HFFc6 (cell line): ENCODE data around the gene POU3F3. TPM values are rescaled to one million over a fixed set of nuclear protein-coding genes. Genes with fewer than 3 reads are reported as not detected.

Experiments used
- DNase-seq: peaks from one replicate; pipeline ENCODE4 v3.0.0-alpha.2; 2018
- H3K27ac Mint-ChIP-seq: 2 replicates; pipeline ENCODE4 v1.8.0; 2020; ENCODE audit warnings: mild to moderate bottlenecking, mixed read lengths
- H3K27me3 Mint-ChIP-seq: 2 replicates; pipeline ENCODE4 v1.8.0; 2021; ENCODE audit warnings: mild to moderate bottlenecking, moderate library complexity, mixed read lengths; ENCODE audit not compliant: insufficient read depth
- H3K36me3 Mint-ChIP-seq: 2 replicates; pipeline ENCODE4 v1.8.0; 2021; ENCODE audit warnings: low read depth, mixed read lengths
- H3K4me1 Mint-ChIP-seq: 2 replicates; pipeline ENCODE4 v1.8.0; 2020; ENCODE audit warnings: low read depth, mixed read lengths
- H3K4me3 Mint-ChIP-seq: 2 replicates; pipeline ENCODE4 v1.8.0; 2020; ENCODE audit warnings: mild to moderate bottlenecking, moderate library complexity, mixed read lengths
- H3K9me3 Mint-ChIP-seq: 2 replicates; pipeline ENCODE4 v1.8.0; 2020; ENCODE audit warnings: mild to moderate bottlenecking, mixed read lengths
- total RNA-seq, 6 experiments: library from RNA; stranded (reverse); fragmentation: NEBNext Ultra II Directional; extraction: Animal tissue kit (Norgen Biotek cat#: 25700); gene quantifications; 2 replicates in 1 of 6; 3 replicates in 5 of 6; pipeline ENCODE4 v1.2.3, GENCODE V29; 2021
- TF ChIP-seq, protein P1 (sequence below): fragments of 200-600 bp; sonication (generic); IDR thresholded peaks from 2 replicates; pipeline ENCODE4 v1.5.0; 2021; ENCODE audit warnings: antibody characterized with exemption, mild to moderate bottlenecking

The POU3F3 gene
- total RNA-seq, 6 experiments from 2014 or later = not detected

DNA sequence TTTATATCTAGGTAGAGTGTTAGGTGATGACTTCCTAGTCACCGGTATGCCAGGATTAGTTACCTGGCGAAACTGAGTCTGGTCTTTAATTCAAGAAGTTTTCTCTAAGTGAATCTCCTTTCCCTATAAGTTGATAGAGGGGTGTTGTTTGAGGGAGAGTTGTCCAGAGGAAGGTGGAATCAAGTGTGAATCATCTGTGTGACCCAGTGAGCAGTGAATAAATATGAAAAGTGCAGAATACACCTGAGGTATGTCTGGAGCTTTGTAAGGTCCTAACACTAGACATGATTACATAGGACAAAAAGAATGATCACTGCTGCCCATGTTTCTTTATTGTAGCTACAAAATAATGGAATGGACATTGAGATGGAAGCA lies 11.2 kb downstream of the POU3F3 start:
- Mint-ChIP-seq H3K27ac (no peak overlapping the region), H3K4me1 (no peaks in the 10 kb centered on the region), H3K9me3 (no peaks in the 10 kb centered on the region), H3K36me3 (no peaks in the 10 kb centered on the region), H3K27me3 (peaks cover 50% of the 10 kb centered on the region), H3K4me3 (no peak overlapping the region)
- TF ChIP-seq, protein P1, sequence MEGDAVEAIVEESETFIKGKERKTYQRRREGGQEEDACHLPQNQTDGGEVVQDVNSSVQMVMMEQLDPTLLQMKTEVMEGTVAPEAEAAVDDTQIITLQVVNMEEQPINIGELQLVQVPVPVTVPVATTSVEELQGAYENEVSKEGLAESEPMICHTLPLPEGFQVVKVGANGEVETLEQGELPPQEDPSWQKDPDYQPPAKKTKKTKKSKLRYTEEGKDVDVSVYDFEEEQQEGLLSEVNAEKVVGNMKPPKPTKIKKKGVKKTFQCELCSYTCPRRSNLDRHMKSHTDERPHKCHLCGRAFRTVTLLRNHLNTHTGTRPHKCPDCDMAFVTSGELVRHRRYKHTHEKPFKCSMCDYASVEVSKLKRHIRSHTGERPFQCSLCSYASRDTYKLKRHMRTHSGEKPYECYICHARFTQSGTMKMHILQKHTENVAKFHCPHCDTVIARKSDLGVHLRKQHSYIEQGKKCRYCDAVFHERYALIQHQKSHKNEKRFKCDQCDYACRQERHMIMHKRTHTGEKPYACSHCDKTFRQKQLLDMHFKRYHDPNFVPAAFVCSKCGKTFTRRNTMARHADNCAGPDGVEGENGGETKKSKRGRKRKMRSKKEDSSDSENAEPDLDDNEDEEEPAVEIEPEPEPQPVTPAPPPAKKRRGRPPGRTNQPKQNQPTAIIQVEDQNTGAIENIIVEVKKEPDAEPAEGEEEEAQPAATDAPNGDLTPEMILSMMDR = no peak
- DNase-seq = no peak

DNA sequence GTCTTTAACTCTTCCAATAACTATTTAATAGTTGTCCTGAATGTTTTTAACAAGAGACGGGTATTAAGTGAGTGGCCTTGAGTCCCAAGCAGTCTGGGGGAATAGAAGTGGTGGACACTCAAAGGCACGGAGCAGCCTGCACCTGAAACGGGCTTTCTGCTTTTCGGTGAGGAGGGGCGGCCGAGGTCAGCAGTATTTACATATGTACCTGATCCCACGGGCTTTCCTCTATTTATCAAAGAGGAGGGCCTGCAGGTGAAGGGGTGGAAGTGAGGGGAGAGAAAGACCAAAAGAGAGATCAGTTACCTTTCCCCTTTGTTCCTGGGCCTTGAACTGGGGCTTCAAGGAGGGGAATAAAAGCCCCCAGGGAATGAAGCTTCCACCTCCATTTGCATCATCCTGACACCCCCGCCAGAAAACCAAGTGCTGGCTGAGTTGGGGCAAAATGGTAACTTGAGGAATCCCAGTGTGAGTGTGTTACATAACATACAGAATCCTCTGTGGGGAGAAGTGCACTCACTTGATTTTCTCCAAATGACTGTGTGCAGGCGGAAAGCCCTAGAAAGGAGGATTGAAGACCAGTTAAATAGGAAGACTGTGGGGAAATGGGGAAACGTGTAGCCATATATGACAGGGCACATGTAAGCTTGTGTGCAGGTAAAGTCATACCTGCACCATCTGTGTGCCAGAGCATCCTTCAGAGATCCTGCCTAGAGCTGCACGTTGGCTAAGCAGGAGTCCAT lies 12.4 kb downstream of the POU3F3 start:
- Mint-ChIP-seq H3K4me3 (no peak overlapping the region), H3K27me3 (peaks cover 54% of the 10 kb centered on the region), H3K27ac (no peak overlapping the region), H3K4me1 (no peaks in the 10 kb centered on the region), H3K9me3 (no peaks in the 10 kb centered on the region), H3K36me3 (no peaks in the 10 kb centered on the region)
- DNase-seq = no peak
- TF ChIP-seq, protein P1 = no peak

DNA sequence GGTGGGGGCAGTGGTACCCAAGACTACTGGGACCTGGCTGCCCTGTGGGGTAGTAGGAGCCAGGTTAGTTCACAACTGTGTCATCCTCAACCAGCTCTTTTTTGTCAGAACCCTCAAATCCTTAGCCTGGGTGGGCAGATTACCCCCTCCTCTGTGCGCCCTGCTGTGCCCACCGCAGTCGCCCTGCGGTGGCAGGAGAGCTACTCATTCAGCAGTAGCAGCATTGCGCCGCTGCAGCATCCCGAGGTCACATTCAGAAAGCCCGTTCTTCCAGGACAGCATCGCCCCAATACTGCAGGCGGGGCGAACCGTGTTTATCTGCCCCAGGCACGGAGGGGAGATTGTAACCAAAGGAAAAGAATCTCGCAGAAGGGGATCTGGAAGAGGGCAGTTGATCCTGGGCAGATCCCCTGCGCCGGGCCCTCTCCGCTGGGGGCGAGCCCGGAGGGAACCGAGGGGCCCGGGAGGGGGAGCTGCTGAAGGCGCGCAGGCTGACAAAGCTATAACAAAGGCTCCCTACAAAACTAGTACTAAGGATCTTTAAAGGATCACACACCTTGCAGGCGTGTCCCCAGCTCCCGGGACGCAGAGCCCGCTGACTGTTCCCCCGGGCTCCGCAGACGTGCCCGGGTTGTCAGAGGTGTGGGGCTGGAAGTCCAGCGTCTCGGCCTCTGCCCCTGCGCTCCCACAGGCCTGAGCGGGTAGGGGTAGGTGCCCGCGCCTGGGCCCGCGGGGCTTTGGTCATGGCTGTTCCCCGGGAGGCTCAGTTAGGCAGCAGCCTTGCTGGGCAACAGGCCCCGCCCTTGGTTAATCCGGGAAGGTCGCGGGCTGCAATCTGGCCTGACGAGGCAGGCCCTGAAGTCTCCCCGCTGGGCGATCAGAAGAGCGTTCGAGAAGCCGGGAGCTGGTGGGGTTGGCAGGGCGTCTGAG lies 13.2 kb downstream of the POU3F3 start:
- TF ChIP-seq, protein P1 = no peak
- Mint-ChIP-seq H3K36me3 (no peaks in the 10 kb centered on the region), H3K9me3 (no peaks in the 10 kb centered on the region), H3K4me3 (no peak overlapping the region), H3K27me3 (peaks cover 54% of the 10 kb centered on the region), H3K27ac (no peak overlapping the region), H3K4me1 (peaks cover 5% of the 10 kb centered on the region; the same call in 1 of the 2 replicates)
- DNase-seq = no peak

DNA sequence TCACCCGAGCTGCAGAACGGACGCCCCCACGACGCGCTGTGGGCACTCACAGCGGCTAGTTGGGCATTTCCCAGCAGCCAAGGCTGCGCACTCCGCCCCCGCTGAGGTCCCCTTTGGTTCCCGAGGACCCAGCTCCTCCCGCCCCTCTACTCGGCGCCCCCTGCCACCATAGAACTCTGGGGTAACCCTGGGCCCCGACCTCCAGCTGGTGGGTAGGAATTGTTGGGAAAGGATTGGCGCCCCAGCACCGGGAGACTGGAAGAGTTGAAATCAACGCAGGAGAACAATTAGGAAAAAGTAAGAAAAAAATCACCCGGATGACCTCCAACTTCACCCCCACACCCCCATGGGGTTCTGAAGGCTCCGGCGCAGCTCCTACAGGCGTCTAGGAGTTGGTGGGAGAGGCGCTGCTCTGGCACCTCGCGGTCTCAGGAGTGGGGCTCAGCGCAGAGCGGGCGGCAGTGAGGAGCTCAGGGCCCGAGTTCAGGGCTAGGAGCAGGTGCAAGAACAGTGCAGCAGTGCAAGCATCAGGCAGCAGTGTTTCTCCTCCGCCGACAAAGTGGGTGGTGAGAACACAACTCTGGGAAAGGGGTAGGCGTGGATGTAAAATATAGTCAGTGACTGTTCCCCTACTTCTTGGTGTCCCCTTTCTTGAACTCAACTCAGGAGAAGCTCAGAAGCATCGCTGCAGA lies 14.0 kb downstream of the POU3F3 start:
- H3K27ac Mint-ChIP-seq = no peak overlapping the region
- no peak for DNase-seq
- H3K9me3 Mint-ChIP-seq = no peaks in the 10 kb centered on the region
- peaks cover 48% of the 10 kb centered on the region for H3K27me3 Mint-ChIP-seq
- no peaks in the 10 kb centered on the region for H3K36me3 Mint-ChIP-seq
- H3K4me1 Mint-ChIP-seq = peaks cover 6% of the 10 kb centered on the region; the same call in 1 of the 2 replicates
- H3K4me3 Mint-ChIP-seq = no peak overlapping the region
- TF ChIP-seq, protein P1 = no peak

DNA sequence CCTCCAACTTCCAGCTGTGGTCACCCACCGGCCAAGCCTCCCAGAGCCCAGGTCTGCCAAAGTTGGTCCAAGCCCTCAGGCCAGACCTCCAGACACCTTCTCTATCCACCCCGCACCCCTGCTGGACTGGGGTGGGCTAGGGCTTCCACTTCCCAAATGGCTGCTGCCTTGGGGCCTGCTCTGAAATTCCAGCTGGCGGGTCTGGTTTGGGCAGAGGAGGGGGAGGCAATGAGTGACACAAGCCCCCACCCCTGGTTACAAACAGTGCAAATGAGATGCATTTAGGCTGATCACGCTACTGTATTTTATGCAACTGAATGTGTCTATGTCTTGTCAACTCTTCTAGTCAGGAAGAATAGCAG lies 14.6 kb downstream of the POU3F3 start:
- Mint-ChIP-seq H3K9me3 (no peaks in the 10 kb centered on the region), H3K27ac (no peak overlapping the region), H3K36me3 (no peaks in the 10 kb centered on the region), H3K27me3 (peaks cover 44% of the 10 kb centered on the region), H3K4me3 (no peak overlapping the region), H3K4me1 (peaks cover 6% of the 10 kb centered on the region; the same call in 1 of the 2 replicates)
- no peak for DNase-seq
- TF ChIP-seq, protein P1 = no peak
